ENCODE data around the gene MCC.

MCC gene

GRCh38 chr5:113052041-113052795 lies 436.0 kb downstream of the MCC start:
- H3K4me3 ChIP-seq (ENCODE audit: control insufficient read depth, low read depth, low read length): no peak overlapping the region
- no peak for TF ChIP-seq CTCF (conservative IDR thresholded peaks at IDR 0.05; ENCODE audit: control insufficient read depth, insufficient read depth, low read depth, low read length)
- peak; percentile 77 for DNase-seq (ENCODE audit: low read depth)

- peak; percentile 96 for DNase-seq (ENCODE audit: low read depth)
- H3K4me3 ChIP-seq (ENCODE audit: control insufficient read depth, low read depth, low read length): no peak overlapping the region
- no peak for TF ChIP-seq CTCF (conservative IDR thresholded peaks at IDR 0.05; ENCODE audit: control insufficient read depth, insufficient read depth, low read depth, low read length)
Observed at GRCh38 chr5:113050721-113051382, 437.4 kb downstream of the MCC start.

- H3K4me3 ChIP-seq (ENCODE audit: control insufficient read depth, low read depth, low read length): no peak overlapping the region
- no peak for TF ChIP-seq CTCF (conservative IDR thresholded peaks at IDR 0.05; ENCODE audit: control insufficient read depth, insufficient read depth, low read depth, low read length)
- no peak for DNase-seq (ENCODE audit: low read depth)
Observed at GRCh38 chr5:113048931-113049330, 439.3 kb downstream of the MCC start.

GRCh38 chr5:113047733-113048652 lies 440.3 kb downstream of the MCC start:
- H3K4me3 ChIP-seq (ENCODE audit: control insufficient read depth, low read depth, low read length): no peak overlapping the region

GRCh38 chr5:113047234-113047633 lies 441.0 kb downstream of the MCC start:
- no peak overlapping the region for H3K4me3 ChIP-seq (ENCODE audit: control insufficient read depth, low read depth, low read length)
- DNase-seq (ENCODE audit: low read depth): no peak
- no peak for TF ChIP-seq CTCF (conservative IDR thresholded peaks at IDR 0.05; ENCODE audit: control insufficient read depth, insufficient read depth, low read depth, low read length)

More at GRCh38 chr5:113047733-113048652, 440.3 kb downstream of the MCC start:
- DNase-seq (ENCODE audit: low read depth): no peak
- no peak for TF ChIP-seq CTCF (conservative IDR thresholded peaks at IDR 0.05; ENCODE audit: control insufficient read depth, insufficient read depth, low read depth, low read length)

- TF ChIP-seq CTCF (conservative IDR thresholded peaks at IDR 0.05; ENCODE audit: control insufficient read depth, insufficient read depth, low read depth, low read length): no peak
- H3K4me3 ChIP-seq (ENCODE audit: control insufficient read depth, low read depth, low read length): no peak overlapping the region
- no peak for DNase-seq (ENCODE audit: low read depth)
Observed at GRCh38 chr5:113044776-113045465, 443.3 kb downstream of the MCC start.
